Stimulated activated CD8-positive, alpha-beta memory T cell treated with anti-CD3 and anti-CD28 coated beads, Interleukin-2, amount 100 ng/mL, for 48 hours (primary cell): ENCODE data around the gene CDT1.
"Not testable (repeated sequence)": the region's sequence is repeated elsewhere in the genome, so short reads cannot be mapped to it uniquely, and the experiment has no call there.

Source experiments
- DNase-seq, 2 donors: peaks; one replicate each; pipeline ENCODE4 v3.0.0-alpha.2; 2020; ENCODE audit warnings: low read depth in 2 of 2

Gene CDT1

DNA sequence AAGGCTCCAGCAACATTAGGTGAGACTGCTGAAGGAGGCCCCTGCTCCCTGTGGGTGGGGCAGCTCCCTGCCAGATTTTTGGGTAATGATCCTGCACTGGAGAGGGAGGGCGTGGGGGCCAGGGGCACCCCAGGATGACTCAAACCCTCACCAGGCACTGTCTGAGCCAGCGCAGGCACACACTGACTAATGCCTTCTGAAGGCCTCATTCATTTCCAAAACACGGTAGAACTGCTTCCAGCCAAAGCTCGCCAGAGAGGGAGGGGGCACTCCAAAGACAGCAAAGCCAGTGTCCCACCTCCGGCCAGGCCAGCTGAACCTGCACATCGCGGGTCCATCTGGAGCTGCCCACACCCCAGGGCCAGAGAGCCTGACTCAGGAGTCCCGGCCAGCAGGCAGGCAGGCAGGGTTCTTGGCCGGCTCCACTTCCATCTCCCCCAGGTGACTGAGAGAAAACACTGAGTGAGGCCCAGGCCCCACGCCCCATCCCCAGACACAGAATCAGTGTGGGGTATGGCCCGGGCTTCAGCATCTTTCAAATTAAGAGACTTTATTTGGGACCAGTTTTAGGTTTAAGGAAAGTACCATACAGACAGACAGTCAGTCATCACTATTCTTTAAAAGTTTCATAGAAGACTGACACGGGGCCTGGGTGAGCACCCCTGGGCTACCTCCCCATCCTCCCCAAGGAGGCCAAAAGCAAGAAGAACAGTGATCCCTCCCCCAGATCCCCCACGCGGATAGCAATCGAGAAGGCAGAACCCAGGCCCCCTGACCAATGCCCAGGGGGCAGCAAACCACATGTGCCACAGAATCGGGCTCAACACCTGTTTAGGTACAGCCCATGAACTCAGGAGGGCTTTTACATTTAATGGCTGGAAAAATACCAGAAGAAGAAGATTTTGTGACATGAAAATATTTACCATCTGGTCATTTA is 20.9 kb upstream of the CDT1 start:
- peak; percentile 61 to 76 for DNase-seq

DNA sequence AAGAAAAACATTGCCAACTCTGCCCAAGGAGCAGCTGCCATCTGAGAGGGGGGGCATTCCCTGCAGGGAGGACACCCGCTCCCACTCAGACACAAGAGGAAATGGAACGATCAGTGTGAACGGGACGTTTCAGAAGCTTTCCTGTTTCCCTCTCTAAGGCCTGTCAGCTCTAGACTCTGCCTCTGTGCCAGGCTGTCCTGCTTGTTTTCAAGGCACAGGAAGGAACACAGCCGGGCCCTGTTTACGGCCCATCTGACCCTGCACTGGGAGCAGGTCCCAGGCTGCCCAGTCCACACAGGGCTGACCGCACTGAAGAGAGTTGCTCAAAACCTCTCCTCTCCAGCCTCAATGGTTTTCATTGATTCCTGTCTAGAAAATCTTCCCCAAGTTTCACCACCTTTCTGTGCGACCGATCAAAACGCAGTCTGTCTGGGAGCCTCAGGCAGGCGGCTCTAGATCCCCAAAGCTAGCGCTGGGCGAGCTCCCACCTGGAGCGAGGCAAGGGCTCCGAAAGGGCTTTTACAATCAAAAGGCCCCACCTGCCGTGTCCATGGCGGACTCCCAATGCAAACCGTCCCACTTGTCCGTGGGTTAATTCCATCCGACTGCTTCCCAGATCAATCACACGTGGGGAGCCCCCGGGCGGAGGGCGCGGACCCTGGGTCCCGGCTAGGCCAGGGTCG is 20.1 kb upstream of the CDT1 start:
- no peak for DNase-seq

DNA sequence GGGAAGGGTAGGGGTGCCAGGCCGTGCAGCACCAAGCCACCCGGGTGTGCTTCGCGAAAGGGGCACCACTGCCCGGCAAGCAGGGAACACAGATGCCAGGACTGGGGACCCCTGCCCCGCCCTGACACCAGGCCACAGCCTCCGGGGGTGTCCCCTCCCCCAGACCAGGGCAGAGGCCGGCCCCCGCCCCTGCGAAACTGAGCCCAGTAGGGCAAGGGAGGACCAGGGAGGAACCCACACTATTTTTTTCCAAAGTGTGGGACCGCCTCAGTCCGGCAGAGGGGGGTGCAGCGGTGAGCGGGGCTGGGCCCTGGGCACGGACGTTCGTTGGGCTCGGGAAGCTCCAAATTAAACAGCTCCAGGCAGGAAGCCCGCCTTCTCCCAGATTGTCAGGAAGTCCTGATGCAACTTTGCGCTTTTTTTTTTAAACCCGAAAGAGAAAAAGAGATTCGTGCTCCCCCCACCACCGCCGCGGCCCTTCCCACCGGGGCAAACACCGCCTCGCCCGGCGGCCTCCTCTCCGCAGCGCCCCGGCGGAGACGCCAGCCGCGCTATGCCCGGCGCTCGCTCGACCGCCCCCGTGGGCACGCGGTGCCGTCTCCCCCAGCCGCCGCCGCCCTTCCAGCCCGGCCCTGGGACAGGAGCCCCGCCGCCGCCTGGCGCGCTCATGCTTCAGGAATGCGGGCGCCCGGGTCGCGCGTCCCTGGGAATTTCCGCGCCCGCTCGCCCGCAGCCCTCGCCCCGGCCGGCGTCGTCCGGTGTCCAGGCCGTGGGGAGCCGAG is 19.3 kb upstream of the CDT1 start:
- no peak for DNase-seq

DNA sequence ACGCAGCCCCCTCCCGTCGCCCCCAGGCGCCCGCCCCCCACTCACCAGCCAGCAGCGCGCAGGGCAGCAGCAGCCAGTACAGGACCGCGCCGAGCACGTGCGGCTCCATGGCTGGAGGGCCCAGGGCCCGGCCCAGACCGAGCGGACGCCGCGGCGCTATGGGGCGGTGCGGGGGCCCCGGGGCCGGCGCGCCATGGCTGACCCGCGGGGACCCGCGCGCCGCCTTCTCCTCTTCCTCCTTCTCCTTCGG is 18.8 kb upstream of the CDT1 start:
- no peak for DNase-seq

DNA sequence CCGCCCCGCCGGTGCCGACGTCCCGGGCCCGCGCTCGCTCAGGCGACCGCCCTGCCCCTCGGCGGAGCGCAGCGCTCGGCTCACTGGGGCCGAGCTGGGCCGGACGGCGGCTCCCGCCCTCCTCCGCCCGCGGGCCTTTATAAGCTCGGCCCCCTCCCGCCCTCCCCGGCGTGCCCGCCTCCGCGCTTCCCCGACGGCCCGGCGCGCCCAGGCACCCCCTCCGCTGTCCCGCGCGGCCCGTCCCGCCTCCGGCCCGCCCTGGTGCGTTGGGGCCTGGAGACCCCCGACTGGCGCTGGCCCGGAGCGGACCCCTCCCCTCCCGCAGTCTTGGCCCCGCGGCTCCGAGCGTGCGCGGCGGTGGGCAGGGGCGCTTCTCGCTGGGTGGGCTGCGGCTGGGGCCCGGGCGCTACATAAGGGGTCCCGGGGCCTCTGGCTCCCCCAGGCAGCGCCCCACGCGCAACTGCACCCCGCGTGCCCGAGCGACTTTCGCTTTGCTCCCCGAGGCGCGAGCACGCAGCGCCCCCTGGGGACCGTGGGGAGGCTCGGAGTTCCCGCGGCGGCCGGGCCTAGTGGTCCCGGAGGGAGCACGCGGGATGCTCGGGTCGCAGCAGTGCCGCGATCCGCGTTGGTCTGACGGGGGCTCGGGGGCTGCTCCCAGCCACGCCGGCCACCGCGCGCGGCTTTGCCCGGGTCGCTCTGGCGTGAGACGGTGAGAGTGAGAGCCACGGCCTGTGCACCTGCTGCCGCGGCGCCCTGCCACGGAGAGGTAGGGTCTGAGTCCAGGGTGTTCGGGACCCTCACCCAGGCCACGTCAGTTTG is 18.3 kb upstream of the CDT1 start, which contains the start of gene PIEZO1:
PIEZO1 (minus strand) TSS at position 115 of the 819 bp plus-strand sequence. CDS start 256 bp downstream, outside the sequence.
- DNase-seq, result peak in 1 of 2 donors; percentile 66

DNA sequence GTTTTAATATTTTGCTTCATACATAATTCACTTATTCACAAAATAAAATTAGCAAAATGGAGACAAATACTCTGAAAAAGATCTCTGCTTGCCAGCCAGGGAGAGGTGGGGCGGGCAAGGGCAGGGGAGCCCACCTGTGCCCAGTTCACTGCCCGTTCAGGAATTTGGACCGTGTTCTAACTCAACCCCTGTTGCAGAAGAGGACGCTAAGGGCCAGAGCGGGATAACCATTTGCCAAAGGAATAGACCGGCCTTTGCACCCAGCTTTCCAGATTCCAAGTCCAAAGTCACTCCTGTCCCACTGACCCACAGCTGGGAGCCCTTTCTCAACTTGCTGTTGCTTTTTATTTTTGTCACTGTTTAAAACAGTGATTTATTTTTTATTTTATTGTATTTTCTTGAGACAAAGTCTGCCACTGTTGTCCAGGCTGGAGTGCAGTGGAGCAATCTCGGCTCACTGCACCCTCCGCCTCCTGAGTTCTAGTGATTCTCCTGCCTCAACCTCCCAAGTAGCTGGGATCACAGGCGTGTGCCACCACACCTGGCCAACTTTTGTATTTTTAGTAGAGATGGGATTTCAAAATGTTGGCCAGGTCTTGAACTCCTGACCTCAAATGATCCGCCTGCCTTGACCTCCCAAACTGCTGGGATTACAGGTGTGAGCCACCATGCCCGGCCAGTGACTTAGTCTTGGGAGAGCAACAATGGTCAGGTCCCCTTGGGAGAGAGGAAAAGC is 15.8 kb upstream of the CDT1 start:
- DNase-seq, result no peak

DNA sequence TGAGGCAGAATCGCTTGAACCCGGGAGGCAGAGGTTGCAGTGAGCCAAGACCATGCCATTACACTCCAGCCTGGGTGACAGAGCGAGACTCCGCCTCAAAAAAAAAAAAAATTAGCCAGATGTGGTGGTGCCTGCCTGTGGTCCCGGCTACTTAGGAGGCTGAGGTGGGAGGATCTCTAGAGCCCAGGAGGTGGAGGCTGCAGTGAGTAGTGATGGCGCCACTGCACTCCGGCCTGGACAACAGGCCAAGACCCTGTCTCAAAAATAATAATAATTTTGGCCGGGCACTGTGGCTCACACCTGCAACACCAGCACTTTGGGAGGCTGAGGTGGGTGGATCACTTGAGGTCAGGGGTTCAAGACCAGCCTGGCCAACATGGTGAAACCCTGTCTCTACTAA is 14.8 kb upstream of the CDT1 start:
- not testable (repeated sequence) for DNase-seq

DNA sequence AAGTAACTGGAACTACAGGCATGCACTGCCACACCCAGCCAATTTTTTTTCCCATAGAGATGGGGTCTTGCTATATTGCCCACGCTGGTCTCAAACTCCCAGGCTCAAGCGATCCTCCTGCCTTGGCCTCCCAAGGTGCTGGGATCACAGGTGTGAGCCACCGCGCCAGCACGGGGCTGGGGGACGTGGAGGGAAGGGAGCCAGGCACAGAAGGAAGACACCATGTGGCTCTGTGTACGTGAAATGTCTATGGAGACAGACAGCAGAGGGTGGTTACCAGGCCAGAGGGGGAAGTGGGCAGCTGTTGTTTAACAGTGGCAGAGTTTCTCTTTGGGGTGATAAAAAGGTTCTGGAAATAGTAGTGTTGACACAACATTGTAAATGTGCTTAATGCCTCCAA is 14.0 kb upstream of the CDT1 start:
- DNase-seq, result no peak

DNA sequence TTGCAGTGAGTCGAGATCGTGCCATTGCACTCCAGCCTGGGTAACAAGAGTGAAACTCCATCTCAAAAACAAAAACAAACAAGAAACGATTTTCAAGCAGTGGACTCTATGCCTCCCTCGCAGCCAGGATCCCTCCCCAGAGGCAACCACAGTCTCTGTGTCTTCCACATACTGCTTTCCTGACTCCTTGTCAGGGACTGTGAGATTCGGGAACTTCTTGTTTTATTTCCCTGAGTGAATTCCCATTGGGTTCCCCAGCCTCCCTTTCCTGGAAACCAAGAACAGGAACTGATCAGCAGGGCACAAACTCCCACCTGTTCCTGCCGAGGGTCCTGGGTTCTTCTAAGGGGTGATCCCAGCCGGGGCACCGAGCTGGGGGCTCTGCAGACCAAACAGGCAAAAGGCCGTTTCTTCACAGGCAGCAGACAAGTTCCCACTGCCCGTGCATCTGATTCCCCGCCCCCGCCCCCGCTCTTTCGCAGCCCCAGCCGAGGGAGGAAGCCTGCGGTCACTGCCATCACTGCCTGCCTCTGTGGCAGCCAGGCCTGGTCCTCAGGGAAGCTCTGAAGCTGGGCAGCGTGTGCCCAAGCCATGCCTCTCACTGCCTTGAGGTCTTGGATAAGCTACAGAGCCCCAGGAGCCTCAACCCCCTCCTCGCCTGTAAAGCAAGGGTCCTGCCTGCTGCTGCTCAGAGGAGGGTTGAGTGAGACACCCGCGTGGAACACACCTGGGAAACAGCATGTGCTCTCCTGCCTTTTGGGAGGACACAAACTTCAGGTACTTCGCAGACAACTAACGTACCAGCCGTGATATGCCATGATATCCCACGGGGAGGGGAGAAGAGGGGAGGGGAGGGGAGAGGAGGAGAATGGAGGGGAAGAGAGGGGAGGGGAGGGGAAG is 13.0 kb upstream of the CDT1 start:
- DNase-seq, result no peak

DNA sequence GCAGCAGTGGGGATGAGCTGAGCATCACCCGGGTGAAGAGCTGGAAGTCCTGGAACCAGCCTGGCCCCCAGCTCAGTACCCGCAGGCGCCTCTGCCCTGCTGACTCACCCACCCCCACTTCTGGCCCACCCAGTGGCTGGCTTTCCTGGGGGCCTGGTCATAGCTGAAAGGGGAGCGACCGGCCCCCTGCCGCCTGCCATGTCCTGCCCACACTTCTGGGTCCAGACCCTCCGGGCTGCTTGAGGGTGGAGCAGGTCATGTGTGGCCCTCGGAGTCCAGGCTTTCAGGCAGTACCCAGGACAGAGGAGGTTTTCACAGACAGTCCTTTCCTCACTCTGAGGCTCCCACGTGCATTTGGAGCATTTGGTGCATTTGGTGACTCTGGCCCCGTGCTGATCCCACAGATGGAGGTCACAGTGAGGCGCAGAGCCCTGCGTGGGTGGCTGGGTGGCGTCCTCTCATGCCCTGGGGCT is 11.5 kb upstream of the CDT1 start:
- DNase-seq, result no peak

DNA sequence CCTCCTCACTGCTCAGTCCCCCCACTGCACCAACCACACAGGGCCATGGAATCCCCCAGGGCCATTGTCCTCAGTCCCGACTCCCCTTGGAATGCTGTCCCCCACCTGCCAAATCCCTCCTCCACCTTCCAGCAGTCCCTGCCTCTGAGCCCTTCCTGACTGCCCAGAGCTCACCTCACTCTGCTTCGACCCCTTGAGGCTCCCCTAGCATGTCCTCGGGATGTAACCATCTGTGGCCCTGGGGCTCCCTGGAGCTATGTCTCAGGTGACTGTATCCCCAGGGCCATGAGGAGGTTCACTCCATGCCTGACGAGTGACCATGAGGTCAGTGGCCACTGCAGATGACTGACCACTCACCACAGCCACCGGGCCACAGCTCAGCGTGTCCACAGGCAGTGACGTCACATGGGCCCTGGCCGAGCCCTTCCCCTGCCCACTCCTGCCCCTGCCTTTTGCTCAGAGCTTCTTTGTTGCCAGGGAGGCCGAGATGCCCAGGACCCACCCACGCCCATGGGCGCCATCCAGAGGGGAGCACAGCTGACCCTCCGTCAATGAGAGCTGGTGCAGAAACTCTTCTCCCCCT is 10.8 kb upstream of the CDT1 start:
- DNase-seq, result no peak

DNA sequence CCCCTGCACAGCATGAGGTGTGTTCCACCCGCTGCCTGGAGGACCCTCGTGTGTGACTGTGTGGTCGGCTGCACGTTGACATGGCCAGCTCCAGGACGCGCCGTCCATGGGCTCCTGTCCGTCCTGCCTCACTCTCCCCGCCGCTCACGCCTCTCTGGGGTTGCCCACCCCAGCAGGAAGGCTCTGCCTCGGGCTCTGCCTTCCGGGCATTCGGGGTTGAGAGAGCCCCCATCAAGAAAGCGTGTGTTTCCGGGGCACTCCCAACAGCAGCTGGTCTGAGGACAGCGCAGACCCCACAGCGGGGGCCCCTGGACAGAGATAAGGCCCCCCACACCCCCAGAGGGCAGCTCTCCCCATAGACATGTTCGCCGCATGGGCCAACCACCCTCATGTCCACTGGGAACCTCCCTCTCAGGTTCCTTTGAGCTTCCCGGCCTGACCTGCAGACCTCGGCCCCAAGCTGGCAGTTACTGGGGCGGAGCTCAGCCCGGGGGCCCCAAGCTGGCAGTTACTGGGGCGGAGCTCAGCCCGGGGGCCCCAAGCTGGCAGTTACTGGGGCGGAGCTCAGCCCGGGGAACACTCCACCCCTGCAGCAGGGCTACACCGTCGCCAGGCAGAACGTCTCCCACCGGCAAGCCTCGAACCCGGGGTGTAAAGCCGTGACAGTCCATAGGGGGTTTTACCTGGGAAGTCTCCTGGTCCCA is 10.2 kb upstream of the CDT1 start:
- no peak for DNase-seq

DNA sequence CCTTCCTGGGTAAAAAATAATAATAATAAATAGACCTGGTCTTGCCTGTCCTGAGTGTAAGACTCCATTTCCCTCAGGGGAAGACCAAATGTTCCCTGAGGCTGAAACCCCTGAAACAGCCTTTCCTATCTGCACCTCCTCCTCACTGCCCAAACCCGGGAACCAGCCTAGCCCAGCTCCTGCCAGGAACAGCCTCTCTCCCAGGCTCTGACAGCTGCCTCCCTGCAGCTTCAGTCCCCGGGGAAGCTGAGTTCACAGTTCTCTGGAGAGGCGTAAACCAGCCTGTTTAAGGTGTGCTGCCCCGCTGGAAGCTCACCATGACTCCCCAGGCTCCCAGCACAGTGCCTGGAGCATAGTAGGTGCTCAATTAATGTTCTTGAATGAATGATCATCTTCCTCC is 7.3 kb upstream of the CDT1 start:
- no peak for DNase-seq

DNA sequence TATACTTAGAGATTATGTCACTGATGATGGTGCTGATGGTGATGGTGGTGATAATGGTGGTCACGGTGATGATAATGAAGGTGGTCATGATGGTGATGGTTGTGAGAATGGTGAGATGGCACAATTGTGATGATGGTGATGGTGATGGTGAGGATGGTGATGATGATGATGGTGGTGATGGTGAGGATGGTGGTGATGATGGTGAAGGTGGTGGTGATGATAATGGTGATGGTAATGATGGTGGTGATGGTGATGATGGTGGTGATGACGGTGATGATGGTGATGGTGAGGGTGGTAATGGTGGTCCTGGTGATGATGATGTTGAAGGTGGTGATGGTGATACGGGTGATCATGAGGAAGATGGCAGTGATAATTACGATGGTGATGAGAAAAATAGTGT is 5.5 kb upstream of the CDT1 start:
- no peak for DNase-seq

DNA sequence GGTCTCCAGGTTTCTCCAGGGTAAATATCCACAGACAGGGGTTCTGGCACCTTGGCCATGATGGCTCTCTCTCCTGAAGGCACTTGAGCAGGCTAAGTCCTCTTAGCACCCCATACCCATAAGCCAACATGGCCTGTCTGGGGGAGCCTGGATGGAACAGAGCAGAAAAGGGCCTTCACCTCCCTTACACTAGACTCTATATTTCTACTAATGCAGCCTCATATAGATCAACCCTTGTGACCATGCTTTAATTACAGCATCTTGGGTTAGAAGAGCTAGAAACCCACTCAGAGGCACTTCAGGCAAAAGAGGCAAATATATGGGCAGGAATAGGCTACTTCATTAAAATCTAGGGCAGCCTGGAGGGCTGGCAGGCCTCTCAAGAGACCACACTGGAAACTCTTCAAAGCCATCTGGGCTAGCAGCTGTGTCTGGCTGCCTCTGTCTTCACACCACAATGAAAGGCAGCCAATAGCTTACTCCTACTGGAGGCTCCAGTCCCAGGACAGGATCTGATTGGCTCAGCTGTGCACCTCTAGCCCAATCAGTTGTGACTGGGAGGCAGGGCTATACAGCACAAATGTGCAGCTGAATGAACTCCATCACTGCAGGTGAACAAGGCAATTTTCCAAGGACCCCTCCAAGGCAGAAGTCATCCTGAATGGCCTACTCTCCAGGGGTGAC is 4.7 kb upstream of the CDT1 start:
- DNase-seq, result no peak

DNA sequence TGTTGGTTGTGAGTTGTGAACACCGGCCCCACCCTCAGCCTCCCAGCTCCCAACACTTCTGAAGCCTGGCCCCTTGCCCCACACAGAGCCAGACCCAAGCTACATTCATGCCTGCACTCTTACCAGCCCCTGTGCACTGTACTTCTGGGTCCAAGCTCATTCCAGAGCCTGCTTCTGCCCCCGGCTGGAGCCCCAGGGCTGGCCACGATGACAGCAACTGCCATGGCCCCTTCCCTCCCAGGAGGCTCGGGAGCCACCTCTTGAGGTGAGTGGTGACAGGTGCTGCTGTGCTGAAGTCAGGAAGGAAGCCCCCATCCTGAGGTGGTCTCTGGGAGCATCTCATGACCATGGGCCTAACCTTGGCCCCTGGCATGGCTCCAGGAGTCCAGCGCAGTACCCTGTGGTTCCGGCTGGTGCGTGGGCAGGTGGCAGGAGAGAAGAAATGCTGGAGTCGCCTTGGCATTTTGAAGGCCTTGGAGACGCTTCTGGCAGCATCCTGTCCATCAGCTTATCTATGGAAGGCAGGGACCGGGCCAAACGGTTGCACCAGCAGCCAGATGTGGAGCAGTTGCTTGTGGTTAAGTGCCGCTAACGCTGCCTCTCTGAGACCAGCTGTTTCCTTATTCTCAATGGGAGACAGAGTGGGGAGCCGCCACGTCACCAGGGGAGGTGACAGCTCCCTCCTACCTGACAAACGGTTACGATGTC is 3.9 kb upstream of the CDT1 start:
- no peak for DNase-seq

DNA sequence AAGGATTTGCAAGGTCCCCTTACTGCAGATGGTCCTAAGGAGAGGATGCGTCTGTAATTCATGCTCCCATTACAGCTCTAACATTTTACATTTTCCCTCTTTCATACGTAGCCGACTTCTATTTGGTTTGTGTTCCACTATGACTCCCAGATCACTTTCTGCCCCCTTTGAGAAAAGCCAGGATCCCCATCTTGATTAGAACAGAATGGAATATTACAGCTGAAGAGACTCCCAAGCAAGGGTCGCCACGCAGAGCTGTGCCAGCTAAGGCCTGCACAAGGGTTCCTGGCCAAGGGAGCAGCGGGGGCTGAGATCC is 3.4 kb upstream of the CDT1 start:
- DNase-seq, result no peak

DNA sequence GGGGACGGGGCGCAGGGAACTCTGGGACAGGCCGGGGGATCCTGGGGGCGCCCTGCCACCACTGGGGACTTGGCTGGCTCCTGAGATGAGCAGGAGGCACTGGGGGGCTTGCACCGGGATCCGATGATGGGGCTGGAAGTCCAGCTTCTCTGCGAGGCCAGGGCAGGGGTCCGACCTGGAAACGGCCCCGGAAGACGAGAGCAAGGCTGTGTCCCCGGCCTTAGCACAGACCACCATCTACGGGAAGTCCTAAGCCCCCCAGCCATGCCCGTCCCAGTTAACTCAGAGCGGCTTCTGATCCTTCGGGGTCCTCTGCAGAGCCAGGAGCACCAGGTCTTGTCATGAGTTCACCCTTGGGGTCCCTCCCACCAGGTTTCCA is 573 bp downstream of the CDT1 start:
- DNase-seq, result no peak
